Measurements from ENCODE around the gene TAF9.

GRCh38 chr5:69317391-69317790 lies 51.9 kb downstream of the TAF9 start:
- TF ChIP-seq CTCF (IDR thresholded peaks at IDR 0.05 in 4 of 5, conservative IDR thresholded peaks at IDR 0.05 in 1 of 5): no peak
- no peak for TF ChIP-seq POLR2A (IDR thresholded peaks at IDR 0.05)

Measured in gastrocnemius medialis (tissue), 4 donors.